ENCODE data around the gene BBS1.
"Not testable (repeated sequence)": the region's sequence is repeated elsewhere in the genome, so short reads cannot be mapped to it uniquely, and the experiment has no call there.

Gene BBS1

DNA sequence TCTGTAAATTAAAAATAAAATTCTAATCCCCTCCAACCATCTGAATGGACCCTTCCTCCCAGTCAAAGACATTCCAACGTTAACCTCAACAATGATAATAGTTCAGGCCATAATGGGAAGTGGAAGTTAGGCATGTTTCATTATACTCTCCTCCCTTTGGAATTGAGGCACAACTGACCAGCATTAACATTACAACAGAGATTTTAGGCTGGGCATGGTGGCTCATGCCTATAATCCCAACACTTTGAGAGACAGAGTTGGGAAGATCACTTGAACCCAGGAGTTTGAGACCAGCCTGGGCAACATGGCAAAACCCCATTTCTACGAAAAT, 60.4 kb downstream of the BBS1 start:
- no peak for DNase-seq (ENCODE audit: low read depth in 3 of 3)

DNA sequence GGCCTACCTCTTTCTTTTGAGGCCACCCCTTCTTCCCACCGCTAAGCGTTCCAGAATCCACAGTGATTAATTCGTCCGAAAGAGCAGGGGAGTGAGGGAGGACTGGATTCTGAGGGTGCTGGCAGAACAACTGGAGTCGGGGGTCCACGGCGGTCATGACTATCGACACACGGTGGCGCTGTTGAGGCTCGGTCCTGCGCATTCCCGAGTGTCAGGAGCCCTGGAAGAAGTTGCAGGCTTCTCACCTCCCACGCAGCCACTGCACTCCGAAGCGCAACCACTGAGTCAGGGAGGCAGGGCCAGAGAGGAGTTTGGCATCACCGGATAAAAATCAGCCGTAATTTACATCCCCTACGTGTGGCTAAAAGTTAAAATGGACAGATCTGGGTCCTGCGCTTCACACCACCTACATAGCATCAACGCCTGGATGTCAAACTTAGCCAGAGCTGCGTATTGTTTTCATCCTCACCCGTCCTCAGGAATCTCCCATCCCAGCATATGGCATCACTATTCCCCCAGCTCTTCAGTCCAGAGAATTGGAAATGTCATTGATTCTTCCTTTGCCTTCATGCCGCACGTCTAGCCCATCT, 68.7 kb downstream of the BBS1 start:
- DNase-seq (ENCODE audit: low read depth in 3 of 3) = peak; percentile 66 to 80 (median 76)

DNA sequence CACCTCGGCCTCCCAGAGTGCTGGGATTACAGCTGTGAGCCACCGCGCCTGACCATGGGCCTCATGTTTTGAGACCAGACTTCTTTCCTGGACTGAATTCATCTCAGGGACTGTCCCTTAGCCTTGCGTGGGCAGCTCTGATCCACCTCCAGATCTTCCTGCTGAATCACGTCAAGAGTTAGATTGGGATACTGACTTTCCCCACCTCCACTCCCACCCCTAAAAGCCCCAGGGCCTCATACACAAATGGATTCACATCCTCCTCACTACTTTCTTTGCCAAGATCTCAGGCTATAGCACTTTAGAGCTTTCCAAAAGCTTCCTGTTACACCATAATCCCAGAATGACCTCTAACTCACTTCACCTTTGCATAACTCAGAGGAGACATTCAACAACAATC, 70.4 kb downstream of the BBS1 start:
- DNase-seq (ENCODE audit: low read depth in 3 of 3) = no peak

DNA sequence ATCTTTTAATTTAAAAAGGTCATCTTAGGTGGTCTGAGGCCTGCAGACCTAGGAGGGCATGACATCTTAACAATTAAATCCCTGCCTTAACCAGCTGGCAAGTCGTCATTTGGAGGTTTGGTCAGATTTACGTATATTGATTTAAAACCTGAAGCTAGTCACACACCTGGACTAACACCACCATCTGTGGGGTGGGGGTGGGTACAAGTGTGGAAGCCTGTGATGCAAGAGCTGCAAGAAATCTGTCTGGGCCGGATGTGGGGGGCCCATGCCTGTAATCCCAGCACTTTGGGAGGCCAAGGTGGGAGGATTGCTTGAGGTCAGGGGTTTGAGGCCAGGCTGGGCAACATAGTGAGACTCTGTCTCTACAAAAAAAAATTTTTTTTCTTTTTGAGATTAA, 70.8 kb downstream of the BBS1 start:
- no peak for DNase-seq (ENCODE audit: low read depth in 3 of 3)

DNA sequence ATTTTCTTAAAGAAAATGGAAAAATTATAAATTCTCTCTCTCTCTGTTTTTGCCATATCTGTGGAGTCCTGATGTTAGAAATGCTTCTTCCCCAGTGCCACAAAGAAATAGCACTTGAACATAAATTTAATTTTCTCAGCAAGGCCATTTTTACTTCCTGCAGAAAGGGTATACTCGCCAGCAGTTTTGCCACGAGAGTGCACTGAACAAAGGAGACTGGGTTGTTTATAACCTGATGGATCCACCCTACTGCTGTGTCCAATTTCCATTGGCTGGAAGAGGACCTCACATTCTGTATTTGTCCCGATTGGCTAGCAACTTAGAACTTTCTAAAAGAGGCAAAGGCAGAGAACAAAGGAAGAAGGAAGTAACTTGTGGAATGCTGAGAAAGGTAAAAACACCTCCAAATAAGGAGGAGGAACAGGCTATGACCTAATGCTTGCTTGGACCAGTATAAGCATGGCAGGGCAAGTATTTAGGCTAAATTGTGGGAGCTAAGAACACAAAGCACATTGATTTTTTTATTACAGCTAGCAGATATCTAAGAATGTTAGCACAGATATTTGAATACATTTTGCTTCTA, 72.2 kb downstream of the BBS1 start:
- not testable (repeated sequence) for DNase-seq (ENCODE audit: low read depth in 3 of 3)
